SKM-1 (cell line): ENCODE measurements around the gene RPS6KL1.
A peak's percentile ranks its signal among the peaks of the same experiment; 100 is the strongest.

Source experiments
- DNase-seq: peaks from one replicate; lab custom pipeline; 2025; ENCODE audit not compliant: unreplicated experiment; lab: John Stamatoyannopoulos, UW

Gene RPS6KL1

GRCh38 chr14:74891870-74892269 is 31.2 kb downstream of the RPS6KL1 start:
- DNase-seq: no peak

- DNase-seq: no peak
Measured at GRCh38 chr14:74890262-74890661, 32.8 kb downstream of the RPS6KL1 start.

DNA sequence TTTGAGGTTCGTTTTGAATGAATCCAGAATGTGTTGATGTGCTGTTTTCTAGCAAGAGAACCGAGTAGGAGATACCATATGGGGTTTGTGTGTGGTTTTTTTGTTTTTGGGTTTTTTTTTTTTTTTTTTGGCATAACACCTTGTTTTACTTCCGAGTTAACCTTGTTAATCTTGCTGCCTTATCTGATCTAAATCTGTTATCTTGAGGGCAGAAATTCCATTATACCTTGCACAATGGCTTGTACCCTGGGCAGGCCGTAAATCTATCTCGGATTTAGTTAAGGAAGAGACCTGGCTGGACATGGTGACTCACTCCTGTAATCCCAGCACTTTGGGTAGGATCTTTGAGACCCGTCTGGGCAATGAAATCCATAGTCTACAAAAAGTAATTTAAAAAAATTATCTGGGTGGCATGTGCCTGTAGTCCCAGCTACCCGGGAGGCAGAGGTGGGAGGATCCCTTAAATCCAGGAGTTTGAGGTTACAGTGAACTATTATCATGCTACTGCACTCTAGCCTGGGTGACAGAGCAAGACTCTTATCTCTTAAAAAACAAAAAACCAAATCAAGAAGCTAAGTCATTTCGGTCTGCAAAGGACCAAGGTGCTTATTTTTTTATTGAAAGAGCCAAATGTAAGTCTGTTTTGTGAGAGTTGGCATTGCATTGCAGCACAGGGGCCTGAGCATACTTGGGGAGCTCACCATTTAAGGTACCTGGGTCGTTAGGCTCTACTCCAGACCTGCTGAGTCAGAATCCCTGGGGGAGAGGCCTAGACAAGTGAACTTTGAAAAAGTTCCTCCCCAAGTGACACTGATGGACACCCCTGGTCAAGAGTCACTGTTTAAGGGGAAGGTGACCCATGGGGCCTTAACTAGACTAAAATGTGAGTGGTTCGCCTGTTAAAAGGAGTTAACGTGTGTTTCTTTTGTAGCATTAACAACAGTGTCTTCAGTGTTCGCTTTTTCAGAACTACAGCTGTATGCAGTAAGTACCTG is 34.6 kb downstream of the RPS6KL1 start:
- no peak for DNase-seq

GRCh38 chr14:74886001-74886400 is 37.1 kb downstream of the RPS6KL1 start:
- DNase-seq: no peak

- no peak for DNase-seq
Measured at GRCh38 chr14:74882103-74882920, 40.7 kb downstream of the RPS6KL1 start.

DNA sequence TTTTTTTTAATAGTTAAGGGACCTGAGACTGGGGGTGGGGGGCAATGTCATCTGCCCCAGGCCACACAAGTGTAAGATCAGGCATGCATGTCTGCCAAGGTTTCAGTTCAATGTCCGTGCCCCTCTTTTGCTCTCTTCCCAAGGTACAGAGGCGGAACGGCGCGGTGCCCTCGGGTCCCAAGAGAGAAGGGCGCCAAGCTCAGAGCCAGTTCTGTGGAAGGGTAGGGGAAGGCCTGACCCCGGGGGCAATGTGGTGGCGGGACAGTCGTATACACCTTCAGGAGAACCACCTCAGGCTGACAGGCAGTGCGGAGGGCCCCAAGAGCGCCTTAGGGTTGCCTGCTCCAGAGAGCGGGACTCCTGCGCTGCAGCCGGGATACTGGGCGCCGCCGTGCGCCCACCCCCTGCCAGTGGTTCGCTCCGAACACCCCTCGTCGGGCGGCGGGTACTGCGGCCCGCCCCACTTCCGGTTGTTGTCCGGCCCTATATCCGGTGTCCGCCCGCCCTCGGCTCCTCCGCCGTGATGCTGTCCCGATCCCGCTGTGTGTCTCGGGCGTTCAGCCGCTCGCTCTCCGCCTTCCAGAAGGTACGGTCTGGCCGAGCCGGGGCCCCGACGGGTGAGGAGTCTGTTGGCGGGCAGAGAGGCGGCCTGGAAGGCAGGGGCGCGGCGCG is 41.5 kb downstream of the RPS6KL1 start, which contains the start of gene DLST:
TSS of gene DLST (plus strand) at position 486 of the 672 bp plus-strand sequence. CDS start at position 524, 38 bp downstream.
- DNase-seq: peak; percentile 36

- no peak for DNase-seq
Measured at GRCh38 chr14:74879427-74880182, 43.5 kb downstream of the RPS6KL1 start.

- DNase-seq: no peak
Measured at GRCh38 chr14:74875941-74876913, 46.8 kb downstream of the RPS6KL1 start, which contains the start of gene PROX2. Gene PROX2 (minus strand): TSS chr14:74876145. CDS start chr14:74863834, 12,311 bp downstream.

DNA sequence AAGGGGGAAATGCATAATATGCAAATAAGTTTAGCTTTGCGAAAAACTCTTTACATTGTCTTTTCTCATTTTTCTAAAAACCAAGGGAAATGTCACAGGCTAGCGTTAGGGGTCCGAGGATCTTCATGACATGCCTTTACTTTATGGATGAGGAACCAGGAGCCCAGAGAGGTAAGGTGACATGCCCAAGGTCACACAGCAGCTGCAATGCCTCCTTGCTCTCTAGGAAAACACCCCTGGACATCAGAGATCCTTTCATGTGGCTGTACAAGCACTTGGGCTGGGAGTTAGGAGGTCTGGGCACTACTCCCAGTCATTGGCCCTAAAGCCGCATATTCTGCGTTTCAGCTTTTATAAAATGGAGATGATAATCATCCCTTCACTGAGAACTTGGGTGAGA is 47.9 kb downstream of the RPS6KL1 start:
- no peak for DNase-seq

DNA sequence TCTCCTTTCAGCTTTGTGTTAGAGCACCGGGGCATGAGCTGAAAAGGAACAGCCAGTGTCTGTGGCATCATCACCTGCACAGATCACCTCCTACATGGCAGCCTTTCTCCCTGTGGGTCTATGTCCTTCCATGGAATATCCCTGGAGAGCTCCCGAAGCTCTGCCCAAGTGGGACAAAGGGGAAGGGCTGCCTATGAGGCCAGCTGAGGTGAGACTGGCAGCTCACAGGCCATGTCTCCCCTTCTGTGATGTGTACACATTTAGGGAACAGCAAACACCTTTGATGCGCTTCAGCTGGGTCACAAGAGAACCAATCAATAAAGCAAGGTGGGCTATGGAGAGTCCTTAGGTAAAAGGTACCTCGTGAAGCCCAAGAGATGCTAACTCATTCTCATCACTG is 51.2 kb downstream of the RPS6KL1 start:
- DNase-seq: no peak

GRCh38 chr14:74868739-74869138 is 54.3 kb downstream of the RPS6KL1 start:
- DNase-seq: no peak

- DNase-seq: no peak
Measured at GRCh38 chr14:74867673-74868072, 55.4 kb downstream of the RPS6KL1 start.

- no peak for DNase-seq
Measured at GRCh38 chr14:74866708-74867389, 56.2 kb downstream of the RPS6KL1 start.

DNA sequence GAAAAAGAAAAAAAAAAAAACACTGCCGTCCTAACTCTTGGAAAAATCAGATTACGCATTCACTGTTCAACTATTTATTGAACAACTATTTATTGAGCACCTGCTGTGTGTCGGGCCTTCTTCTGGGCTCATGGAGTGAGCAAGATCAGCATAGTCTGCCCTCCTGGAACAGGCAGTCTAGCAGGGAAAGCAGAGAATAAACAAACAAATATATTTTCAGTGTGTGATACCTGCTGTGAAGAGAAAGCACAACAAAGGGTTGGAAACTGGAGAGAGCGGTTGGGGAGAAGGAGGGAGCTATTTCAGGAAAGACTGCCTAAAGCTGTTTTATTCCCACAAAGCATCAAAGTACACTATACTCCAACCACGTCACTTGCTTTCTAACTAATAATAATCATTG is 57.9 kb downstream of the RPS6KL1 start:
- no peak for DNase-seq

- no peak for DNase-seq
Measured at GRCh38 chr14:74864198-74864597, 58.9 kb downstream of the RPS6KL1 start.

DNA sequence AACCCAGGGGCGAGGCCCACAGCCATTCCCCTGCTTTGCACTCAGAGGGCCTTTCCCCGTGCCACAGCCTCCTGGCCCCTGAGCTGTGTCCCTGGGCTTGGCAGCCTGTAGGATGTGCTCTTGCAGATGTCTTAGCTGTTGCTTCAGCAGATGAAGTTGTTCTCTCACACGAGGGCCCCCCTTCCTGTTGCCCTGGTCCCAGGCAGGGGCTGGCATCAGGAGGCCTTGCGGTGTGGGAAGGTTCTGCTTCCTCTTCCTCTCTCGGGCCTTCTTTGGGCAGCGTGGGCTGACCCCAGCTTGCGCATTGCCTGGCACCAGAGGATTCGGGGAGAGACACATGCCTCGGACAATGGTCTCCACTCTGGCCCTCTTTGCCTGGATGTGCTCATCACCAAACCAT is 59.8 kb downstream of the RPS6KL1 start:
- DNase-seq: no peak

DNA sequence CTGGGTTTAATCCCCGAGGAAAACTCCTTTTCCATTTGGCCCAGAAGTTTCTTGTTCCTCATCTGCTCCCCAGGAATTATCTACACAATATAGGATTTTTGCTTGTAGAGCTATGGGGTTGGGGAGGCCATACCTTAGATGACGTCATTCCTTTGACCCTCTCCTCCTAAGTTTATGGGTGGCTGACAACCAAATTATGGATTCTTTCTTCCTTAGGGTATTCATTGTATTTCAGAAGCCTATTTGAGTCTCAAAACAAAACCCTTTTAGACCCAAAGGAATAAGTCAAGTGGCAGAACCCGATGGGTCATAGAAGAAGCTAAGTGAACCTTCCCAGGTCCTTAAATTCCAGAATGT is 61.3 kb downstream of the RPS6KL1 start:
- DNase-seq: no peak

- DNase-seq: peak; percentile 12
Measured at GRCh38 chr14:74860899-74861733, 61.9 kb downstream of the RPS6KL1 start.
